ENCODE results near the gene GJD4.

The GJD4 gene

DNA sequence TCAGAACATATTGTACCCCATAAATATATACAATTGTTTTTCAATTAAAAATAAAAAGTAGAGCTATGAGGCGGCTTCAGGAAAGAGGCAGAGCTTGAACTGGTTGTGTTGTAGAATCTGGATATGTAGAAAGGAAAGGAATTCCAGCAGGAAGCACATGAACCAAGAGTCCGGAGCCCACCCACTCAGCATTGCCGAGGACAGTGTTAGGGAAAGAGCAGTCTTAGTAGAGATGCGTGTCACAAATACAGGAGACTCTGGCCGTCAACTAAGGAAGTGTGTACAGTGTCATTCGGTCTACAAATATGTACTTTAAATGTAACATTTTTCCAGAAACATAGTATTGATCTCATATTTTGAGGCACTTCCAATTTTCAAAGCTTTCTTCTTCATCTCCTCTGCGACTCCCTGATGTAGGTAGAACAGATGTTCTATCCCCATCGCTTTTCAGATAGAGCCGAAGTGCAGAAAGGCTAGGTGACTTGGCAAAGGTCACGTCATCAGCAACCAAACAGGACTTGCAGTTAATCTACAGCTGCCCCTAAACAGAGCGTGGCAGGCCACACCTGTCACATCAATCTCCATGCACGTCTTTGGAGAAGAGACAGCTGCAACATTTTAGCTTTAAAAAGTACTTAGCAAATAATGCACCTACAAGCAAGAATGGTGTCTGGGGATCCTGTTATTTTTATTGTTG lies 25.3 kb upstream of the GJD4 start:
- DNase-seq: no peak

DNA sequence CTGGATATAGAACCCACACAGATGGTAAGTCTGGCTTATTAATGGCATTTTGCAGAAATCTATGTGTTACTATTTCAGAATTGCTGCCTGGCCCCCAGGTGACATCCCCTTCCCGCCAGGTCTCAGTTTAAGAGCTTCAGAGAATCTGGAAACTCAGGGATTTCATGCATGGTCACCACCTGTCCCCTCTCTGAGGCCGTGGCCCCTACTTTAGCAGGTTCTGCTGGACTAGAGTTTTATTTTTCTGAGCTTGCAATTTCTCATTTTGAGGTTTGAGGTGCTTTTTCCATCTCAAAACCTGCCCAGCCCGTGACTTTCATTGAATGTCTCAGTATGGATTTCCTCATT lies 24.7 kb upstream of the GJD4 start:
- no peak for DNase-seq

DNA sequence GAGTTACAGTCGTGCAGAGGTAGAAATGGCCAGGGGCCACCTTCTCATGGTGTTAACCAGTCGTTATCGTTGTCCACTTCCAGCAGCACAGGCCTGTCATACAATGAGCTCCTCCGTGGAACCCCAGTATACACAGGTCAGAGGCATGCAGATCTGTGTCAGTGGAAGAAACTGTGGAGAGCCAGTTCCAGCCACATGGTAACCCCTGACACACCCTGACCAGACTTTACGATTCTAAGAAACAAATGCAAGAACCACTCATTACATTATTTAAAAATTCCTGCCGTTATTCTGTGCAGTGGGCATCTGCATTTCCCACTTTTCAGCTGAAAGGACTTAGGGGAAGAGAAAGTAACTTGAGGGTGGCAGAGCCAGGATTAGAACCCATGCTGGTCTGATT lies 23.5 kb upstream of the GJD4 start:
- no peak for DNase-seq

DNA sequence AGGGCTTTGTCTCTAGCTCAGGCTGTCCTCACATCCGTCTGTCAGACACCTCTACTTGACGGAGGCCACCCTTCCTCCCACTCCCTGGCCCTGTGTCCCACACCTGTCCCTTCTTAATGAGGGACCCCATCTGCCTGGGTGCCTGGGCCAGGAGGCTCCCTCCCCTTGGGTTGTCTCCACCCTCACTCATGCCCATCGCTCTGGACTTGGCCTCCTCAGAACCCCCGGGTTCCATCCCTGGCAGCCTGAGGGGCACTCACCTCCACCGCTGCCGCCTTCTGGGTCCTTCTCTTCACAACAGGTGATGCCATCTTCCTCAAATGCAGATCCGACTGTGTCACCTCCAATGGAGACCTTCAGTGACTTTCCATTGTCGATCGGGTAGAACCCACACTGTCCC lies 20.2 kb upstream of the GJD4 start:
- DNase-seq: no peak

DNA sequence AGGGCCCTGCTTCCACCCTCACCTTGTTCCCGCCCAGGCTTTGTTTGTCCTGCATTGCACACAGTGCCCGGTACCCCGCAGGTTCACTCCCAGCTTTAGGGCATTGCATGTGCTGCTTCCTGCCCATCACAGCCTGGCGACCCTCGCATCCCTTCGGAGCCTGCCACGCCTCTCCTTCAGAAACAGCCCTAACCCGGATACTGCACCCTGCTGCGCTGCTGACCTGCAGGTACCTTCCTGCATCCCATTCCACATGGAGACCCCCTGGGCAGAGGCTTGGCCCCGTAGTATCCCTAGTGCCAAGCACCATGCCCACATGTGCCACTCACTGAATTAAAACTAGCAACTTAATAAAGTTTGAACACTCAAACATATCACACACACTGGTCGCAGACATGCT lies 19.8 kb upstream of the GJD4 start:
- no peak for DNase-seq

DNA sequence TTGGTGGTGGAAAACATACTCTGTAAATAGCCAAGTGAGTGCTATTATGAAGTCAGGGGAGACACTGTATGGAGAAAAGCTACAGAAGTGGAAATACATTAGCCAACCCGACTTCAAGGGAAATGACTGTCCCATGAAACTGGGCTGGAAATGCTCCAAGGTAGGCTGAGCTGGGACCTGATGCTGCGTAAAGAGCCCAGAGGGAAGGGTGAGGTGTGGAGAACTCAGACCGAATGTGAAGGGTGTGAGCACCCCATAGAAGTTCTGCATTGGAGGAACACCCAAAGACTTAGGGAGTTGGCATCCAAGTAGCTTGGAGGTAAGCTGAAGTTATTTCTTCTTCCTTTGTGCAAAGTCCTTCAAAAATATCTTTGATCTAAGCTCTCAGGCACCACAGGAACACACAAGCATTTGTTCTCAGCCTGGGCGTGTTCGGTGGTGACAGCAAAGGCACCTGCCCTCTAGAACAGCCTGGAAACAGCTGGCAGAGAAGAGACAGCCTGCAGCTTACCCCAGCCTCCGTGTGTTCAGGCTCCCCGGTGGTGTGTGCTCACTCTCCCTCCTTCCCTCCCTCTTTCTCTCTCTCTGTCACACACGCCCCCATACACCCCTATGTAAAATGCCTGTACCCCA lies 19.1 kb upstream of the GJD4 start:
- DNase-seq: no peak

DNA sequence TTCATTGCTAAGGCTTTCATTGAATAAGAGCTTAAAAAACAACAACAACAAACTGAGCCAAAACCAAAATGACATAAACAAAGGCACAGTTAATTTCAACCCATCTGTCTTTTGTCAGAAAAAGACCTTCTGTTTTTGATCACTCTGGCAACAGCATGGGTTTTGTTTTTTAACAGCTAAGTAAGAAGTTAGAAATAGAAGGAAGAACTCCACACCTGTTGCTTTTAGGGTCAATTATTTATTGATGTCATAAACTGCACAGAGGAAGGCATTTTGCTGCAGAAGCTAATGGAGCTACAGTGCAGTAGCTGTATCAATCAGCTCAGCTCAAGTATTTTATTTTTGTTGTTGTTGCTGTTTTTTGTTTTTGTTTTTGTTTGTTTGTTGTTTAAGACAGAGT lies 16.3 kb upstream of the GJD4 start:
- DNase-seq: no peak

DNA sequence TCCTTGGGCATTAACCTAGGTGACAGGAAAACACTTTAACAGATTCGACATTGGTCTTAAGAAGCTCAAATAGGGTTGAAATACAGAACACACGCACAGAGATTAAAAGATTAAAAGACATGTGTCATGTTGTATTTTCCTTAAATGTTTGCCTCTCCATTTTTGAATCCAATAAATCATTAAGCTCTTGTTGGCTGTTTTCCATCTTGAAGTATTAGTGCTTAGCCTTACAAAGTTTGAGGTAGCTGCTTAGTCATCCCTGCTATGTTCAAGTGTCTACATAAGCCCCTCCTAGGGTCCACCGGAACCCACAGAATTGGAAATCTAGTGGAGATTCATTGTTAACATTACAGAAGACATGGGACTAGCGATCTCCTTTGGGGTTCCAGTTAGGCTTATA lies 12.7 kb upstream of the GJD4 start:
- no peak for DNase-seq

DNA sequence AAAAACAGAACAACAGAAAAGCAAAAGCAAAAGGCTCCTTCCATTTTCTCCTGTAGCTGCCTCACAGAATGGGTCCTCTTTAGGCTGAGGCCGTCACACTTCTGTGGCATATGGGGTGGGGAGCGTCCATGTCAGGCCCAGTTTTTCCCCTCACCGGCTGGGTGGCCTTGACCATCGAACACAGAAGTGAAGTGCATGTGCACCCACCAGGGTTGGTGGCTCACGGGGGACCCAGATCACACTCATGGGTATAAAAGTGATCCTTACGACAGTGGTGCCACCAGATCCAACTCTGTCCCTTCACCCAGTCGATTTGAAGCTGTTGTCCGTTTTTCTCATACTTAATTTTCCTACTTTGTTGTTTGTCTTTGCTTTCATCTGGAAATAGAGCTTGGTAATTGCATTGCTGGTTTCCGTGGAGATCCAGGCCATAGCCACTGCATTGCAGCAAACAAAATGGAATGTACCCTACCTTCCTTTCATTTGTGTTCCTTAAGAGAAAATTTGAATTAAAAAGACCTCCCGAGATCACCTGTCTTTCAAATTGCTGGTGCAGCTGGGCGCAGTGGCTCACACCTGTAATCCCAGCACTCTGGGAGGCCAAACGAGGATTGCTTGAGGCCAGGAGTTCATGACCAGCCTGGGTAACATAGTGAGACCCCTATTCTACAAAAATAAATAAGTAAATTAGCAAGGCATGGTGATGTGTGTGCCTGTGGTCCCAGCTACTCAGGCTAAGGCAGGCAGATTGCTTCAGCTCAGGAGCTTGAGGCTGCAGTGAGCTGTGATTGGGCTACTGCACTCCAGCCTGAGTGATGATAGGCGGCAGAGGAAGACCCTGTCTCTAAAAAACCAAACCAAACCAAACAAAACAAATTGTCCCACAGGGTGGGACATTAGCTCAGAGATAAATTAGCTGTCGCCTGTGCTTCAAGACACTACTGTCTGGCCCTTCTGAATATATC lies 10.7 kb upstream of the GJD4 start:
- no peak for DNase-seq

DNA sequence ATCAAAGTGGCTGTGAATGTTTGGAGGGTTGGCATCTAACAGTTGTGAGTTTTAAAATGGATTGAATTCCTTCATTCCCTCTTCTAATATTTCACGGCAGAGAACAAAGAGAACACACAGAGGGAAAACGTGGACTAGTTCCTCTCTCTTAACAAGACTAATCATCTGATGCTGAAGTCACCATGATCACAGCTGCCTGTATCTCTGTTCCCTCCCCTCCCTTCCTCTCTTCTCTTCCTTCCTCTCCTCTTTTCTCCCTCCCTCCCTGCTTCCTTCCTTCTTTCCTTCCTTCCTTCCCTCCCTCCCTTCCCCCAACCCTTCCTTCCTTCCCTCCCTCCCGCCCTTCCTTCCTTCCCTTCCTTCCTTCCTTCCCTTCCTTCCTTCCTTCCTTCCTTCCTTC lies 10.0 kb upstream of the GJD4 start:
- DNase-seq: no peak

DNA sequence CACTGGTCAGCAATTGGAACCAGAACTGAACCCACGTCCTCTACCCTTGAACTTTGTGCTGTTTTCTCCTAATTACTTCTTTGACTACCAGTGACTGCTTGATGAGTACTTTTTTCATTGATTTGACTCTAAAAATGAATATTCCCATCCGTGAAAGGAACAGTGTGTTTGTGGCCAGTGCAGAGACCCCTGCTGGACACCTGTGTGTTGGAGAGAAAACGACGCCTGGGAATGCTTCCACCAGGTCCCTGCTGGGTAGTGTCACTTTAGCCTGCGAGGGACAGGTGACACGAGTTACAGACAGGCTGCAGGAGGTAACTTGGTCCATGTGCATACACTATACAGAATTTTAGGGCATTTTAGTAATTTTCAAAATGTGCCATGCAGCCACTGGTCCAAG lies 6.8 kb upstream of the GJD4 start:
- no peak for DNase-seq

DNA sequence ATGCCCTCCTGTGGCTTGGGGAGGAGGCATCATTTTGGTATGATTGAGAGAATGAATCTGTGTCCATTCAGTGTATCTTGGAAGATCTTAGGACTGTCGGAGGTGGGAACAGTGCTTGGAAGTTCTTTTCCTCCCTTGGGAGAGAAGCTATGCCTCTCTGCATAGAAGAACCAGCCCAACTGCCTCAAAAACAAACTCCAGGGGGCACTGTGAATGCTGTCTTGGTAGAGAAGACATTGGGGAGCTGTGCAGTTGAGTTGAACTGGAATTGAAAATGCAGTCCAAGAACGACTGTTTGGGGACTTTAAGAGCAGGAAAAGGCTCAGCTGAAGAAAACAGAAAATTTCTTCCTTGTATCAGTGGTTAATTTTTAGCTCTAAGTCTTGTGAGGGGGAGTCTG lies 4.9 kb upstream of the GJD4 start:
- no peak for DNase-seq

DNA sequence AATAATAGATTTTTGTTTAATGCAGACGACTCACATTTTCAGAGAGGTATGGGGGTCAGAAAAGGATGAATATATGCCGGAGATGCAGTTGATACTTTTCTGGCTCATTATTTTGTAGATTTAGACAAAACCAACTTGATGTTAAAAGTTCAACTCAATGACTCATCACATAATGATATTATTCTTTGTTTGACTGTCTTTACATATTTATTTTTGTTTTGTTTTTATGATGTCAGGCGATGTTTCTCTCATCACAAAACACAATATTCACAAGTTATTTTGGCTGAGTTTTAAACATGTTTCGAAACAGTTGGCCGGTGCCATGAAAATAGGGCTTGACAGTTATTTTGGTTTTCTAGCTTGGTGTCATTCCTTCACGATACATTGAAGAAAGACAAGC lies 1.3 kb downstream of the GJD4 start:
- DNase-seq: no peak

DNA sequence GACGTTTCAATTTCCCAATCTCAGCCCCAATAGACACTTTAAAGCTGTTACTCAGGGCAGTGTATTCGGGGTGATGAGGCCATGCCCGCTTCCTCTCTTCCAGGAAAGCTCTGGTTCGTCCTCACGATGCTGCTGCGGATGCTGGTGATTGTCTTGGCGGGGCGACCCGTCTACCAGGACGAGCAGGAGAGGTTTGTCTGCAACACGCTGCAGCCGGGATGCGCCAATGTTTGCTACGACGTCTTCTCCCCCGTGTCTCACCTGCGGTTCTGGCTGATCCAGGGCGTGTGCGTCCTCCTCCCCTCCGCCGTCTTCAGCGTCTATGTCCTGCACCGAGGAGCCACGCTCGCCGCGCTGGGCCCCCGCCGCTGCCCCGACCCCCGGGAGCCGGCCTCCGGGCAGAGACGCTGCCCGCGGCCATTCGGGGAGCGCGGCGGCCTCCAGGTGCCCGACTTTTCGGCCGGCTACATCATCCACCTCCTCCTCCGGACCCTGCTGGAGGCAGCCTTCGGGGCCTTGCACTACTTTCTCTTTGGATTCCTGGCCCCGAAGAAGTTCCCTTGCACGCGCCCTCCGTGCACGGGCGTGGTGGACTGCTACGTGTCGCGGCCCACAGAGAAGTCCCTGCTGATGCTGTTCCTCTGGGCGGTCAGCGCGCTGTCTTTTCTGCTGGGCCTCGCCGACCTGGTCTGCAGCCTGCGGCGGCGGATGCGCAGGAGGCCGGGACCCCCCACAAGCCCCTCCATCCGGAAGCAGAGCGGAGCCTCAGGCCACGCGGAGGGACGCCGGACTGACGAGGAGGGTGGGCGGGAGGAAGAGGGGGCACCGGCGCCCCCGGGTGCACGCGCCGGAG lies 2.6 kb downstream of the GJD4 start:
- no peak for DNase-seq

DNA sequence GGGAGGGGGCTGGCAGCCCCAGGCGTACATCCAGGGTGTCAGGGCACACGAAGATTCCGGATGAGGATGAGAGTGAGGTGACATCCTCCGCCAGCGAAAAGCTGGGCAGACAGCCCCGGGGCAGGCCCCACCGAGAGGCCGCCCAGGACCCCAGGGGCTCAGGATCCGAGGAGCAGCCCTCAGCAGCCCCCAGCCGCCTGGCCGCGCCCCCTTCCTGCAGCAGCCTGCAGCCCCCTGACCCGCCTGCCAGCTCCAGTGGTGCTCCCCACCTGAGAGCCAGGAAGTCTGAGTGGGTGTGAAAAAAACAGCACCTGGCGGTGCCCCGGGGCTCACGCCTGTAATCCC lies 3.2 kb downstream of the GJD4 start:
- no peak for DNase-seq

DNA sequence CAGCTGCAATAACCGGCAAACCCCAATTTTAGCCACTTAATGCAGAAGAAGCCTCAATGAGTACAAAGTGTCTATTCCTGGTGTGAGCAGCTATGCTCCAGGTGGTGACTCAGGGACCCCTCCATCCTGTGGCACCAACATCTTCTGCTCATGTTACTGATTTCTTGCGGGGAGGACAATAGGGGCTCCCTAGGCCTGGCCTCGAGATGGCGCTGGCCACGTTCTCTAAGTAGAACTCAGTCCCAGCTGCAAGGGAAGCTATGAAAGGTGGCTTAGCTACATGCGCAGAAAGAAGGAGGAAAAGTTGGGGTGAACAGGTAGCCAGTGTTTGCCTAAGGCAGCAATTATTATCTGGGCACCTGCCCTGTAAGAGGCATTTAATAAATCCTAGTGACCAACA lies 6.6 kb downstream of the GJD4 start:
- DNase-seq: no peak

DNA sequence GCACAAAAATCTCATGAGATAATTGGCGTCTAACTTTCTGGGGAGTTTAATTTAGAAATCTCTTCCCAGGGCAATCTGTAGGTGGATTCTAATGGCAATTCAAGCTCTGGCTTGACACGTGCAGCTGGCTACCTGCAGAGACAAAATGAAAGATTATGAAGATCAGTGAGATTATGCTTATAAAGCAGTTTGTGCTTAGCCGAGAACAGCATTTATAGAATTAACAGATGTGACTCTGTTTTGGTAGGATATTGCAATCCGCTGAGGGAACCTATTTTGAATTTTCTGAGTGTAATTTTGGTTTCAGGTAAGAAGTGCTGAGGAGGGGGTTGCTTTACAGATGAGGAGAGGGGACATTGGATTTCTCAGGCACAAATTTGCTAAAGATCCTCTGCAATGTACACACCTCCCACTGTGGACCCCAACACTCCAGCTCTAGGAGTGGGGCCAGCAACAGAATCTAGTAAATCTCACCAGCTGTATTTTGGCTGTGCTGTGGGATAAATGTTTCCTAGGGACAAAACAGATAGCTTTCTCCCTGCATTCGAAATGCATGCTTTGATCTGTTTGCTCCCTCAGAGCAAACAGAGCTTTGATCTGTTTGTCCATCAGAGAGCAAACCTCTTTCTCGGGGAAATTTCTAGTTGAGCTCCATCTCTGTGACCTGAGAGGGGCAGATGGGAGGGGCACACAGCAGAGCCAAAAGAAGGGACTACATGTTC lies 7.4 kb downstream of the GJD4 start:
- DNase-seq: no peak

DNA sequence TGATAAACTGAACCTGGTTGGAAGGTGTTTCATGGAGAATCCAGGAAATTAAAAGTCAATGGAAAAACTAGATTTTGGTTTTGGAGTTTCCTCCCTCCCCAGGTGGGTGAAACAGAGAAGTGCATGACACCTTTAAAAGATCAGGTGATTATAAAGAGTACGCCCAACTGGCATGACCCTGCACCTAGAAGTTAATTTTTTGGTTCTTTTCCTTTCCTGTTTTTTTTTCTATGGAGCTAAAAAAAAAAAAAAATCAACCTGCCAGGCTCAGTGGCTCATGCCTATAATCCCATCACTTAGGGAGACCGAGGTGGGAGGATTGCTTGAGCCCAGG lies 7.9 kb downstream of the GJD4 start:
- no peak for DNase-seq

DNA sequence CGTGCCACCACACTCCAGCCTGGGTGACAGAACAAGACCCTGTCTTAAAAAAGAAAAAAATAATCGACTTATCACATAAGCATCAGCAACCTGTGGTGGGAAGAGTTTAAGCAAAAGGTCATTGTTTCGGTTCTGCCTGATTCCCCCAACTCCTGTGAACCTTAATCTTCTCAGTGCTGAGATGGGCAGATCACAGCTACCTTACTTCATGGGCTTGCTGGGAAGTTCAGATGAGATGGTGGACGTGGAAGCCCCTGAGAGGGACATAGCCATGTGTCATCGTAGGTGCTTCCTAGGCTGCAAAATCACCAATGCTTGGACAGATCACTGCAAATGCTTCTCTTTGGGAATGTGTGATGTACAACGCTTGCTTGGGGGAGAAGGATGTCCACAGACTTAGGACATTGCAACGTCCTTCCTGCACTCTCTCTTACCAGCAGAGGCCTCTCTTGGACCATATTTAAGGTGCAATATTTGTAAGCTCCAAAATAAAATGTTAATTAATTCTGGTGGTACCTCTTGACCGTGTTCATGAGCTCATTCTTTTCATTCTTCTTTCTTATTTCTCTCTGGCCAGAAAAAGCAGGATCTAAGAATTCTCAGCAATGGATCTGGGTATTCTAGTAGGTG lies 8.6 kb downstream of the GJD4 start:
- DNase-seq: peak; percentile 10

DNA sequence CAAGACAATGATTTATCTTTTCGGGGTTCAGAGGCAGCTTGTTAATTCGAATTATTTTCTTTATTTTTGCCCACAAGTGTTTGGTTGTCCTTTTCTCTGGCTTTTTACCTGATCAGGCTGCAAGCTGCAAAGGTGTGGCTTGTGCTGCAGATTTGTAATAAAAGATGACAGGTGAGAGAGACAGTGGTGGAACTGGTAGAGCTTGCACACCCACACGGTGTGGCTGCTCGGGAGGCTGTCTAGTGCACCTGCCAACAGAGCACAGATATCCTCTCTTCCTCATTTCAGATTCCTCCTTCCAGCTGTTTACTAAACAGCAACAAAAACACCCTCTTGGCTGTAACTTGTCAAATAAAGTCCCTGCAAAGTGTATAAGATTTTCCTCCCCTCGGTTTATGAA lies 9.2 kb downstream of the GJD4 start:
- no peak for DNase-seq

DNA sequence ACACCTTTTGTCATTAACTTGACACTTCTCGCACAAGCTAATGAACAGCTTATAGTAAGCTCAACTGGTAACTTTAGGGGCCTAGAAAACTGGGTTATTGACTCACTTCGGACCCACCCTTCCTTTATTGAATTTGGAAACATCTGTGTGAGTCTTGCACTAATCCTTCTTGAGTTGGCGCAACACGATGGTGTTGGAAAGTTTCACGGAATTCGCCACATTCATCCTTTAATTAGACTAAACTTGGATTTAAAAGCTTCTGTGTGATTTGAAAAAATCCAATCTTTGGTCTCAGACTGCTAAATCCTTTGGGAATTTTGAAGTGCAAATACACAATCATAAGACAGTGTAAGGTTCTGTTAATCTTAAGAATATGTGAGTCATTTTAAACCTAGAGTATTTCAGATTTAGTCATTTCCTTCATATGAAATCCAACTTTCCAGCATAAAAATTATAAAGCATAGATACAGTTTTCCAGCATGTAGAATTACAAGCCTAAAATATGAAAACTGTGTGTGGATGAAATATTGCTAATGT lies 21.9 kb downstream of the GJD4 start:
- DNase-seq: no peak

DNA sequence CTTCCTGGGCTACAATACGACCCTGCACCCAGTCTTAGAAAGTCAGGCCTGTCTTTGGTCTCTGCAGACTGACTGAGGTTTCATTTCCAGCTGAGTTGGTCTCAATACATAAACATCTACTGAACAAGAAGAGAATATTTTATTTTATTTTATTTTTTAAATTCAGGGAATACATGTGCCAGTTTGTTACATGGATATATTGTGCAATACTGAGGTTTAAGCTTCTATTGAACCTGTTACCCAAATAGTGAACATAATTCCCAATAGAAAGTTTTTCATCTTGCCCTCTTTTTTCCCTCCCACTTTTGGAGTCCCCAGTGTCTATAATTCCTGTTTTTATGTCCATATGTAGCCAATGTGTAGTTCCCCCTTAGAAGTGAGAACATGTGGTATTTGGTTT lies 26.3 kb downstream of the GJD4 start:
- no peak for DNase-seq
